Trophoblast cell (in vitro differentiated cells and primary cell): Measurements from ENCODE around the gene WDR13.
A peak's percentile ranks its signal among the peaks of the same experiment; 100 is the strongest.
"Not testable (repeated sequence)": the region's sequence is repeated elsewhere in the genome, so short reads cannot be mapped to it uniquely, and the experiment has no call there.

Source experiments
- DNase-seq, 2 donors: peaks; one replicate each; pipeline ENCODE4 v3.0.0-alpha.2; 2016
- H2AFZ ChIP-seq: 2 replicates; pipeline ENCODE4 v1.6.1; 2013; ENCODE audit warnings: low read length, moderate library complexity, mild to moderate bottlenecking; ENCODE audit not compliant: insufficient read depth, poor library complexity
- H2AK5ac ChIP-seq: 2 replicates; pipeline ENCODE4 v1.6.1; 2013; ENCODE audit warnings: mild to moderate bottlenecking, low read length
- H2BK120ac ChIP-seq: 2 replicates; pipeline ENCODE4 v1.6.1; 2013; ENCODE audit warnings: low read length, mild to moderate bottlenecking, moderate library complexity; ENCODE audit not compliant: insufficient read depth, poor library complexity
- H2BK12ac ChIP-seq: 2 replicates; pipeline ENCODE4 v1.6.1; 2013; ENCODE audit warnings: mild to moderate bottlenecking, low read length, moderate library complexity
- H2BK5ac ChIP-seq: 2 replicates; pipeline ENCODE4 v1.6.1; 2013; ENCODE audit warnings: low read length, low read depth, moderate library complexity, mild to moderate bottlenecking; ENCODE audit not compliant: poor library complexity
- H3K14ac ChIP-seq: 2 replicates; pipeline ENCODE4 v1.6.1; 2013; ENCODE audit warnings: mild to moderate bottlenecking, low read length
- H3K18ac ChIP-seq: 2 replicates; pipeline ENCODE4 v1.6.1; 2013; ENCODE audit warnings: mild to moderate bottlenecking, low read length
- H3K23ac ChIP-seq: 2 replicates; pipeline ENCODE4 v1.6.1; 2013; ENCODE audit warnings: low read length
- H3K27ac ChIP-seq: 2 replicates; pipeline ENCODE4 v1.5.1; 2013; ENCODE audit warnings: low read depth, mild to moderate bottlenecking, inconsistent platforms, low read length, moderate library complexity
- H3K27me3 ChIP-seq: 2 replicates; pipeline ENCODE4 v1.6.1; 2013; ENCODE audit warnings: inconsistent platforms, mild to moderate bottlenecking, low read length, moderate library complexity; ENCODE audit not compliant: insufficient read depth
- H3K36me3 ChIP-seq, 2 experiments: 1 replicate in 1 of 2; 2 replicates in 1 of 2; pipeline ENCODE4 v1.6.1; 2013; ENCODE audit warnings: low read length in 2 of 2, mild to moderate bottlenecking in 2 of 2, moderate library complexity in 1 of 2; ENCODE audit not compliant: insufficient read depth in 2 of 2, control insufficient read depth in 1 of 2
- H3K4ac ChIP-seq: 2 replicates; pipeline ENCODE4 v1.6.1; 2013; ENCODE audit warnings: low read depth, mild to moderate bottlenecking, low read length, moderate library complexity
- H3K4me1 ChIP-seq, 2 experiments: 1 replicate in 1 of 2; 2 replicates in 1 of 2; pipeline ENCODE4 v1.6.1; 2013; ENCODE audit warnings: low read length in 2 of 2, mild to moderate bottlenecking in 2 of 2, moderate library complexity in 1 of 2; ENCODE audit not compliant: insufficient read depth in 2 of 2, control insufficient read depth in 1 of 2
- H3K4me2 ChIP-seq: 2 replicates; pipeline ENCODE4 v1.6.1; 2013; ENCODE audit warnings: inconsistent platforms, mild to moderate bottlenecking, low read length, moderate library complexity
- H3K4me3 ChIP-seq: 2 replicates; pipeline ENCODE4 v1.5.1; 2013; ENCODE audit warnings: mild to moderate bottlenecking, low read depth, low read length, inconsistent platforms
- H3K79me1 ChIP-seq: one replicate; pipeline ENCODE4 v1.6.1; 2013; ENCODE audit warnings: low read length
- H3K79me2 ChIP-seq: 2 replicates; pipeline ENCODE4 v1.6.1; 2013; ENCODE audit warnings: low read length, mild to moderate bottlenecking; ENCODE audit not compliant: control insufficient read depth, insufficient read depth, poor library complexity
- H3K9ac ChIP-seq: 2 replicates; pipeline ENCODE4 v1.6.1; 2013; ENCODE audit warnings: mild to moderate bottlenecking, low read length
- H3K9me3 ChIP-seq: 2 replicates; pipeline ENCODE4 v1.6.1; 2013; ENCODE audit warnings: low read depth, mild to moderate bottlenecking, control low read depth, inconsistent platforms, low read length; ENCODE audit not compliant: insufficient read depth
- H4K12ac ChIP-seq: 2 replicates; pipeline ENCODE4 v1.6.1; 2013; ENCODE audit warnings: low read depth, mild to moderate bottlenecking, low read length, moderate library complexity
- H4K8ac ChIP-seq: 2 replicates; pipeline ENCODE4 v1.6.1; 2013; ENCODE audit warnings: low read depth, mild to moderate bottlenecking, low read length, moderate library complexity
- H4K91ac ChIP-seq: one replicate; pipeline ENCODE4 v1.6.1; 2013; ENCODE audit warnings: low read depth, mild to moderate bottlenecking, low read length, moderate library complexity
- WGBS: extraction: QIAGEN DNeasy Blood & Tissue Kit; methylation state at CpG from one replicate; pipeline ENCODE4 v1.1.7; 2013; ENCODE audit warnings: missing lambda C conversion rate; ENCODE audit not compliant: insufficient read length, insufficient coverage; ENCODE audit errors: extremely low coverage; 5-methylcytosine and 5-hydroxymethylcytosine counted together

WDR13 gene

DNA sequence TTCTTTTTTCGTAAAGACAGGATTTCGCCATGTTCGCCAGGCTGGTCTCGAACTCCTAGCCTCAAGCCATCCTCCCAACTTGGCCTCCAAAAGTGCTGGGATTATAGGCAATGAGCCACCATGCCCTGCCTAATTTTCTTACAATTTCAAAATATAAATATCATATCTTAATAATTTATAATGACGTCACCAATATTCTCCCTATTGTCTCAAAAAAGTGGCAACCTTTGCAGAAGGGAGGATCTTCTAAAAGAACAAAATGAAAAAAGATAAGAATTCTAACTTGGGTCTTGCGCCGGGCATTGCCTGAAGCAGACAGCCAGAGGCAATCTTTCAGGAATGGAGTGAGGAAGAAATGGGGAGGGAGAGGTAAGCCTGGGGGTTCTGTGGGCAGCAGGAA is 48.4 kb downstream of the WDR13 start:
- peak in 1 of 2 donors; percentile 28 for DNase-seq
- WGBS = no CpG with 5 or more reads among the region's 7 CpGs
- Histone ChIP-seq H2AFZ (no peak overlapping the region), H3K36me3 (no peaks in the 10 kb centered on the region), H2BK120ac (no peak overlapping the region), H3K23ac (no peak overlapping the region), H4K12ac (no peak overlapping the region), H3K4me2 (no peak overlapping the region), H4K91ac (no peak overlapping the region), H3K79me2 (no peaks in the 10 kb centered on the region), H3K4me3 (no peak overlapping the region), H3K27ac (no peak overlapping the region), H4K8ac (no peak overlapping the region), H3K9ac (no peak overlapping the region), H2AK5ac (no peak overlapping the region), H3K79me1 (no peaks in the 10 kb centered on the region), H2BK5ac (no peak overlapping the region), H2BK12ac (no peak overlapping the region), H3K4ac (no peak overlapping the region), H3K4me1 (no peaks in the 10 kb centered on the region), H3K9me3 (no peaks in the 10 kb centered on the region), H3K27me3 (no peaks in the 10 kb centered on the region), H3K14ac (no peak overlapping the region), H3K18ac (no peak overlapping the region)

DNA sequence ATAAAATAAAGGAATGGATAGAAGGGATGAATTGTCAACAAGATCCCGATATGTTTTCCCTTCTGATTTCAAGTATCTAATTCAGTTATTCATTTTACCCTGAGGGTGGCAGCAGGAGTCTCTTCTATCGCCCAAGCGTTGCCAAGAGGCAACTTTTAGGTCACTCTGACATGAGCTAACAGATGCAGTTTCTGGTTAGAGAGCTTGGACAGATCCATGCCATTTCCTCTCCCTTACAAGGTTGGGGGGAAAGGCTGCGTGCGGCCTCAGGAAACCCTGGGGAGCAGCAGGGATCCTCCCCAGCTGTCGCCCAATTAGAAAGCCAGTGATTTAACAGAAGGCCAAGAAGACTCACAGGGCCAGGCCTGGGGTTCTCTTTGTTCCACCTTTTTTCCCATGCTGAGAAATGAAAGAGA is 51.1 kb downstream of the WDR13 start:
- Histone ChIP-seq H3K4ac (no peak overlapping the region), H3K9me3 (no peaks in the 10 kb centered on the region), H4K91ac (no peak overlapping the region), H3K79me2 (no peaks in the 10 kb centered on the region), H2AK5ac (no peak overlapping the region), H3K4me3 (no peak overlapping the region), H3K27ac (no peak overlapping the region), H3K18ac (no peak overlapping the region), H3K4me1 (no peaks in the 10 kb centered on the region), H2BK12ac (no peak overlapping the region), H3K23ac (no peak overlapping the region), H4K8ac (no peak overlapping the region), H4K12ac (no peak overlapping the region), H2BK5ac (no peak overlapping the region), H2BK120ac (no peak overlapping the region), H3K9ac (no peak overlapping the region), H3K14ac (no peak overlapping the region), H3K4me2 (no peak overlapping the region), H3K27me3 (no peaks in the 10 kb centered on the region), H3K36me3 (no peaks in the 10 kb centered on the region), H2AFZ (no peak overlapping the region), H3K79me1 (no peaks in the 10 kb centered on the region)
- peak; percentile 5 to 33 for DNase-seq
- no CpG with 5 or more reads among the region's 6 CpGs for WGBS

DNA sequence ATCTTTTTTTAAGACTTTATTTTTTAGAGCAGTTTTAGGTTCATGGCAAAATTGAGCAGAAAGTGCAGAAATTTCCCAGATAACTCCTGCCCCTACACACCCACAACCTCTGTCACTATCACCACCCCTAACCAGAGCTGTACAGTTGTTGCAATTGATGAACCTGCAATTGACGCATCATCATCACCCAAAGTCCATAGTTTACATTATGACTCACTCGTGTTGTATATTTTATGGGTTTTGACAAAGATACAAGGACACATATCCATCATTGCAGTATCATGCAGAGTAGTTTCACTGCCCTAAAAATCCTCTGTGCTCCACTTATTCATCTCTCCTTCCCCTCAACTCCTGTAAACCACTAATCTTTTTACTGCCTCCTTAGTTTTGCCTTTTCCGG is 51.8 kb downstream of the WDR13 start:
- Histone ChIP-seq H3K4me2 (no peak overlapping the region), H2AK5ac (no peak overlapping the region)

DNA sequence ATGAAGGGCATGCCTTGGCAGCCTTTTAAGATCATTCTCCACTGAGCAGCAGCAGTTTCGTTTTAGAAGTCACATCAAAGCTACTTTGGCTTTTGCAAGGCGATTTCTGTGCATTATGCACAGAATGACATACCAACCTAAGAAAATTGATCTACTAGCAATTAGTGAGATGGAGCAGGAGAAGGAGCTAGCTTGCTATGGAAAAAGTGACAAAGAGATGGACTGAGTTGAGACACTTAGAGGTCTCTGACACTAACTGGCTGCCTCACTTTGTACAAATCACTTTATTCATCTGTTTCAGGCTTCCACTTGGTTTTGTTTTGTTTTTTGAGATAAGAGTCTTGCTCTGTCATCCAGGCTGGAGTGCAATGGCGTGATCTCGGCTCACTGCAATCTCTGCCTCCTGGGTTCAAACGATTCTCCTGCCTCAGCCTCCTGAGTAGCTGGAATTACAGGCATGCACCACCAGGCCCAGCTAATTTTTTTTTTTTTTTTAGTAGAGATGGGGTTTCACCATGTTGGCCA is 54.8 kb downstream of the WDR13 start:
- H2AK5ac ChIP-seq, H3K4me1 ChIP-seq, H3K27me3 ChIP-seq, H3K4ac ChIP-seq, H4K12ac ChIP-seq, H3K9ac ChIP-seq, H4K91ac ChIP-seq, H2AFZ ChIP-seq, H3K9me3 ChIP-seq, H4K8ac ChIP-seq, H3K27ac ChIP-seq, H3K79me2 ChIP-seq, H2BK5ac ChIP-seq, H3K23ac ChIP-seq, H3K4me2 ChIP-seq, H2BK120ac ChIP-seq, H3K36me3 ChIP-seq, H3K18ac ChIP-seq, H3K4me3 ChIP-seq, H3K79me1 ChIP-seq, H2BK12ac ChIP-seq, H3K14ac ChIP-seq, DNase-seq: not testable (repeated sequence)
- no CpG with 5 or more reads among the region's 5 CpGs for WGBS

More for the DNA sequence above, 51.8 kb downstream of the WDR13 start:
- Histone ChIP-seq H4K12ac (no peak overlapping the region), H3K36me3 (no peaks in the 10 kb centered on the region), H2BK5ac (no peak overlapping the region), H2BK12ac (no peak overlapping the region), H3K14ac (no peak overlapping the region), H3K27ac (no peak overlapping the region), H3K18ac (no peak overlapping the region), H3K4me3 (no peak overlapping the region), H3K79me1 (no peaks in the 10 kb centered on the region), H3K79me2 (no peaks in the 10 kb centered on the region), H4K91ac (no peak overlapping the region), H3K27me3 (no peaks in the 10 kb centered on the region), H2BK120ac (no peak overlapping the region), H2AFZ (no peak overlapping the region), H3K4me1 (no peaks in the 10 kb centered on the region), H3K9ac (no peak overlapping the region), H4K8ac (no peak overlapping the region), H3K4ac (no peak overlapping the region), H3K23ac (no peak overlapping the region), H3K9me3 (no peaks in the 10 kb centered on the region)
- no peak for DNase-seq
- WGBS = no CpG with 5 or more reads among the region's 3 CpGs
